NB4 (cell line): ENCODE measurements around the gene LBHD2.
"Not testable (repeated sequence)": the region's sequence is repeated elsewhere in the genome, so short reads cannot be mapped to it uniquely, and the experiment has no call there.

ENCODE experiments used
- DNase-seq: peaks from one replicate; pipeline ENCODE4 v3.0.0; 2010; ENCODE audit warnings: low read depth
- H3K4me3 ChIP-seq: one replicate; pipeline ENCODE4 v1.5.1; 2011; ENCODE audit warnings: mild to moderate bottlenecking, low read depth, low read length, moderate library complexity
- MAX ChIP-seq: IDR thresholded peaks from 2 replicates; pipeline ENCODE4 v1.6.1; 2011; ENCODE audit warnings: low read depth, low read length
- MYC ChIP-seq: IDR thresholded peaks from 2 replicates; pipeline ENCODE4 v1.6.1; 2011; ENCODE audit warnings: low read depth, low read length
- POLR2A ChIP-seq: IDR thresholded peaks from 2 replicates; pipeline ENCODE4 v1.6.1; 2011; ENCODE audit warnings: mild to moderate bottlenecking; ENCODE audit not compliant: insufficient read length; ENCODE audit errors: extremely low read depth
- TF ChIP-seq, protein P1 (sequence below): IDR thresholded peaks from one replicate; pipeline ENCODE4 v1.5.1; 2012; ENCODE audit warnings: low read depth, low read length

The LBHD2 gene

DNA sequence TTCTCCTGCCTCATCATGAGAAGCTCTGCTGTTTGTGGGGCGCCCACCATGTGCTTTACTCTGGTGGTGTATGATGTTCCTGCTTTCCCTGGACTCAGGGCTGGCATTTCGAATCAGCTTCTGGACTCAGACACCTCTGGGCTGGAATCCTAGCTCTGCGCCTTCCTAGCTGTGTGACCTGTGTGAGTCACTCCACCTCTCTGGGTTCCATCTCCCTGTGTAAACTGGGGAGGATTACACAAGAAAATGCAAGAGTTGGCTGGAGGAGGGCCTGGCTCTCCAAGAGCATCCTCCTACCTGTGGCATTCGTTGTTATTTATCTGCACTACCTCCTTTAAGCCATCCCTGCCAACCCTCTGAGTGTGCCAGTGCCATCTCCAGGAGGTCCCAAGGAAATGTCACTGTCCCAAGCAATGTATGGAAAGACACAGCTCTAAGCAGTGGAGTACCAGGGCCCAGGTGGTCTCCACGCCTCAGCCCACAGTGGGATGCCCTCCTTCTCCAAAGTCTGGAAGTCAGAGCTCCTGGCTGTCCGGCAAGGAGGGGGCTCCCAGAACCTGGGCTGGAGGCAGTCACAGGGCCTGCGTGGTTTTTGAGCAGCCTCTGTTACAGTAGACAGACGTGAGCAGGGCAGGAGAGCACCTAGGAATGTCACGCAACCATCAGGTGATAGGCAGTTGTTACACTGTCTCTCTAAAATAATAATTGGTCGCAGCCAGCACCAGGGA, 32.0 kb downstream of the LBHD2 start:
- DNase-seq, result no peak
- H3K4me3 ChIP-seq, result no peak overlapping the region
- TF ChIP-seq MAX (no peak), MYC (no peak), POLR2A (no peak)
- TF ChIP-seq, protein P1, sequence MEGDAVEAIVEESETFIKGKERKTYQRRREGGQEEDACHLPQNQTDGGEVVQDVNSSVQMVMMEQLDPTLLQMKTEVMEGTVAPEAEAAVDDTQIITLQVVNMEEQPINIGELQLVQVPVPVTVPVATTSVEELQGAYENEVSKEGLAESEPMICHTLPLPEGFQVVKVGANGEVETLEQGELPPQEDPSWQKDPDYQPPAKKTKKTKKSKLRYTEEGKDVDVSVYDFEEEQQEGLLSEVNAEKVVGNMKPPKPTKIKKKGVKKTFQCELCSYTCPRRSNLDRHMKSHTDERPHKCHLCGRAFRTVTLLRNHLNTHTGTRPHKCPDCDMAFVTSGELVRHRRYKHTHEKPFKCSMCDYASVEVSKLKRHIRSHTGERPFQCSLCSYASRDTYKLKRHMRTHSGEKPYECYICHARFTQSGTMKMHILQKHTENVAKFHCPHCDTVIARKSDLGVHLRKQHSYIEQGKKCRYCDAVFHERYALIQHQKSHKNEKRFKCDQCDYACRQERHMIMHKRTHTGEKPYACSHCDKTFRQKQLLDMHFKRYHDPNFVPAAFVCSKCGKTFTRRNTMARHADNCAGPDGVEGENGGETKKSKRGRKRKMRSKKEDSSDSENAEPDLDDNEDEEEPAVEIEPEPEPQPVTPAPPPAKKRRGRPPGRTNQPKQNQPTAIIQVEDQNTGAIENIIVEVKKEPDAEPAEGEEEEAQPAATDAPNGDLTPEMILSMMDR, result no peak

DNA sequence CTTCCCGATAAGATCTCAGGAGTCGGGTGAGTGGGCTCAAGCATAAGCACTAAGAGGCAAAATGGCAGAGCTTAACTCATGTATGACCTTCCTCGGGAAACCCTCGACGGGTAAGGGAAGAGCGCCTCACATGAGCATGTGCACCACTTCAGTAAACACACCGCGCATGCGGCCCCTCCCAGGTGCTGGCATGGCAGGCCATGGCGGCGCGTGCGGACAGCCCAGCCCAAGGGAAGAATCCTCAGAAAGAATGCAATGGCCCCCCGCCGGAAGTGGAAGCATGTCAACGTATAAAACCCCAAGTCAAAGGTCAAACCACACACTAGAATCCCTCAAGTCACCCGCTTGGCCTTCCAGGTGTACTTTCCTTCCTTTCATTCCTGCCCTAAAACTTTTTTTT, 32.6 kb downstream of the LBHD2 start:
- DNase-seq, result no peak
- no peak for TF ChIP-seq MYC

GRCh38 chr14:103117499-103117898, 33.5 kb downstream of the LBHD2 start:
- DNase-seq, H3K4me3 ChIP-seq: not testable (repeated sequence)

More for the DNA sequence above, 32.6 kb downstream of the LBHD2 start:
- H3K4me3 ChIP-seq, result no peak overlapping the region

GRCh38 chr14:103118018-103118662, 34.1 kb downstream of the LBHD2 start:
- no peak overlapping the region for H3K4me3 ChIP-seq
- TF ChIP-seq, protein P1, result no peak
- TF ChIP-seq MYC (no peak), MAX (peak; percentile 66), POLR2A (no peak)
- DNase-seq, result peak; percentile 65

GRCh38 chr14:103118663-103119404, 34.8 kb downstream of the LBHD2 start:
- TF ChIP-seq MYC (no peak), MAX (peak; percentile 55)
- peak; percentile 86 for DNase-seq
- no peak overlapping the region for H3K4me3 ChIP-seq

DNA sequence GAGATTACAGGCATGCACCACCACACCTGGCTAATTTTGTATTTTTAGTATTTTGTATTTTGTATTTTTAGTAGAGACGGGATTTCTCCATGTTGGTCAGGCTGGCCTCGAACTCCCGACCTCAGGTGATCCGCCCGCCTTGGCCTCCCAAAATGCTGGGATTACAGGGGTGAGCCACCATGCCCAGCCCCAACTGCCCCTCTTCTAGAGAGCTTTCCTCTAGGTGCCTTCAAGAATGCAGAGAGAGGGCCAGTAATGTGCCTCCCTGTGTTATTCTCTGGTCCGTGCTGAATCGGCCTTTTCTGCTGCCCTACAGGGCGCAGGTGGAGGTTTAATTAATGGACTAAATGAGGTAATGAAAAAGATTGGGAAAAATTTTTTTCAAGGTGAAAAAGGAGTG, 35.5 kb downstream of the LBHD2 start:
- DNase-seq, H3K4me3 ChIP-seq: not testable (repeated sequence)

DNA sequence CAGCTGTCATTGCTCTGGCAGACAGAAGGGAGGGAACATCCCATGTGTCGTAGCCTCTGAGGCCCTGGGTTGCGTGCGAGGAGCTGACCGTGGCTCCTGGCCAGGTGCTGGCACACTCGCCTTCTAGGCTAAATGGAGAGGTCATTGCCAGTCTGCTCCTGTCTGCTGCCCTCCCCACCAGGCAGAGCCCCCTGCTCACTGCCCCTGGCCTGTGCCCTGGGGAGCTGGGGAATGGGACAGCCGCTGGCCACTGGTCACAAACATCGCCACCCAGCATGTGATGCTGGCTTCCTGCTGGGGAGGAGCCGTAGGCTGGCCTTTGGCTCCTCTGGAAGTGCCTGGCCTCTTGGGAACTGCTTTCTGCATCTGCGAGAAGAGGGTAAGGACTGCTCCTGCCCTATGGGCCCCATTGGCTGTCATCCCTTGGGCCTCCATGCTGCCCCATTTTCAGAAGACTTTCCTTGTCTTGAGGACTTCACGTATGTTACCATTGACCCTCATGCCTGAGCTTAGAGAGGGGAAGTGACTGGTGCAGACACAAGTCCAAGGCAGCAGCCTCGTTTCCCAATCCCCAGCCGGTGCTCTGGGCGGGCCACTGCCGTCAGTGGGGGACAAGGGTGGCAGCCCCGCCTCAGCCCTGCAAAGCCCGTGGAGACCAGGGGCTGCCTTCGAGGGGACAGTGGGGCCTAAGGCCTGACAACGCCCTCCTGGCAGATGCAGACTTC, 37.3 kb downstream of the LBHD2 start:
- peak; percentile 92 for DNase-seq
- no peak overlapping the region for H3K4me3 ChIP-seq
- TF ChIP-seq POLR2A (no peak), MAX (peak; percentile 50; the same call in 1 of the 2 replicates)

DNA sequence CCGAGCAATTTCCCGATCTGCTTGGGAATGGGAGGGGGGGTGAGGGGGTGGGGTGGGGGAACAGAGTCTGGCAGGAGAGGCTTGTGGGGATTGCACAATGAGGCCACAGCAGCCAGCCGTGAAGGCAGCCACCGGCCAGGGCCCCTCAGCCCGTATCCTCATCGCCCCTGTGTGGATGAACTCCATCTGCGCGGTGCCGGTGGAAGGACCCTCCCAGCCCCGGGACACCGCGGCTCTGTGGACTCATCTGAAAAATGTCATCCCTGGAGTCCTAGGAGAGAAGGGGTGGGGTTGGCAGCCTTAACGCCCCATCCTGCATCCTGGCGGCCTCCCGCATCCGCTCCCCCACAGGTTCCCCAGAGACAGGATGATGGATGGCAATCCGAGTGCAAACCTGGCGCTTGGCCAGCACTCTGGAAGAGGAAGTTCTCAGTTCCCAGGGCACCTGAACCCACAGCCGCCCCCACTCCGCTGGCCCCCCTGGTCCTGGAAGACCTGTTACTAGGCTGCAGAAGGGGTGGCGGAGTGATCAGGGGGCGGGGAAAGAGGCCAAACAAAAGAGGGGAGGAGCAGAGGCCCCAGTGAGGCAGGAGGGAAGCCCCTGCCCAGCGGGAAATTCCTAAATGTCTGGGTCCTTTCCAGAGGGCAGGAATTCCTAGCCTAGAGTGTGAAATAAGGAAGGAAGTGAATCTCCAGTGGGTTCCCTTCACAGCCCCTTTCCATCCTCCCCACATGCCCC, 38.0 kb downstream of the LBHD2 start:
- no peak; the same call in 1 of the 2 replicates for TF ChIP-seq MYC
- no peak for TF ChIP-seq POLR2A
- TF ChIP-seq MAX, result no peak
- TF ChIP-seq, protein P1, result no peak
- no peak overlapping the region for H3K4me3 ChIP-seq
- DNase-seq, result peak; percentile 94
